ENCODE results near the gene TRPV3. TPM values are rescaled to one million over a fixed set of nuclear protein-coding genes. Genes with fewer than 3 reads are reported as not detected.

Gene TRPV3
- total RNA-seq, result 0.32 and 9.2 TPM in 2 replicates

DNA sequence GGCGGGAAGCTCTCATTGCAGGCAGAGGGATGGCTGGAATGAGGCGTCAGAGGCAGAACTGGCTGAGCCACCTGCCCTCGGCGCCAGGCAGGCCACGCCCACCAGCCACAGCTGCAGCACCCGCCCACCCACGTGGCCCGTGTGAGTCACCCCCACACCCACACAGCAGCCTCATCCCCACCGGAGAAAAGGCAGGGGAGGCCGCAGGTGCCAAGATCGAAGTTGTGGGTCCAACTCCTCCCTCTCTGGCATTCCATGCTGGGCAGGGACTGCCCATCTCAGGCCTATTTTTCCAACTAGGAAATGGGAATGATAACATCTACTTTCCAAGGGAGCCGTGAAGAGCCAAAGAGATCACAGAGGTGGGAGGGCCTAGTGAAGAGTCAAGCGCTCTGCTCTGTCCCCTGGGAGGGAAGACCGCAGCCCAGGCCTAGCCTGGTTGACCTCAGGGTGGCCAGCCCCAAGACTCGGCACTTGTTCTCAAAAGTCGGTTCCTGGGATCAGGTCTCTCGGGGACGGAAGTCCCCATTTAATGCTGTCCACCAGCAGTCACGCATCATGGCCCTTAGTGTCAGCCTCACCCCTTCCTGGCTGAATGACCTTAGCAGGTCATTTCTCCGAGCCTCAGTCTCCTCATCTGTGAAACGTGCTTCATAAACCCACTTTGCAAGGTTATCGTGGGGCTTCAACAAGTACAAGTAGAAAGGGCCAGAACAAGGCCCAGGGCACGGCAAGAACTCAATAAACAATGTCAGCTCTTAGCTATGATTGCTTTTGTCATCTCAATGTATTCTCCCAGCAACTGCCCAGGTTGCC lies at the start of gene TRPV3:
Gene TRPV3, minus strand, starts transcription at position 45 of the 816 bp plus-strand sequence. CDS start 2,962 bp downstream, outside the sequence.

DNA sequence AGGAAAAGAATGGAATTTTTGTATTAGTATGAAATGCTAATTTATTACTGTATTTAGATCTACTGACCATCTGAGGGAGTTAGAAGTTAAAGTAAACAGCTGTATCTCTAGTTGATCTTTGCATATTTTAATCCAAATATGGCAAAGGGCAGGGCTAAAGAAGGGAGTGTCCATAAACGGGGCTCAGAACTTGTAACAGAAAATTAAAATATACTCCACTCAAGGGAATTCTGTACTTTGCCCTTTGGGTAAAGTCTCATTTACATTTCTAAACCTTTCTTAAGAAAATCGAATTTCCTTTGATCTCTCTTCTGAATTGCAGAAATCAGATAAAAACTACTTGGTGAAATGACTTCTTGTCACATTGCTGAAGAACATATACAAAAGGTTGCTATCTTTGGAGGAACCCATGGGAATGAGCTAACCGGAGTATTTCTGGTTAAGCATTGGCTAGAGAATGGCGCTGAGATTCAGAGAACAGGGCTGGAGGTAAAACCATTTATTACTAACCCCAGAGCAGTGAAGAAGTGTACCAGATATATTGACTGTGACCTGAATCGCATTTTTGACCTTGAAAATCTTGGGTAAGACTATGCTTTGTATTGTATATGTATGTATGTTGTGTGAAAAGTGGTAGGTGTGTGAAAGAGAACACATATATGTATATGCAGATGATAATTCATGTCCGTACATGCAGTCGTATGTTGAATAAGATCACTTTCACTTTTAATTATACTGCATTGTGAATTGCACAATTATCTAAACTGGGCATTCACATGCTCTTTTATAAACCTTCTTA lies 81.6 kb downstream of the TRPV3 start, which contains the start of gene ASPA:
Gene ASPA, plus strand, starts transcription at position 186 of the 799 bp plus-strand sequence. Its CDS starts 163 bp downstream, at position 349.

DNA sequence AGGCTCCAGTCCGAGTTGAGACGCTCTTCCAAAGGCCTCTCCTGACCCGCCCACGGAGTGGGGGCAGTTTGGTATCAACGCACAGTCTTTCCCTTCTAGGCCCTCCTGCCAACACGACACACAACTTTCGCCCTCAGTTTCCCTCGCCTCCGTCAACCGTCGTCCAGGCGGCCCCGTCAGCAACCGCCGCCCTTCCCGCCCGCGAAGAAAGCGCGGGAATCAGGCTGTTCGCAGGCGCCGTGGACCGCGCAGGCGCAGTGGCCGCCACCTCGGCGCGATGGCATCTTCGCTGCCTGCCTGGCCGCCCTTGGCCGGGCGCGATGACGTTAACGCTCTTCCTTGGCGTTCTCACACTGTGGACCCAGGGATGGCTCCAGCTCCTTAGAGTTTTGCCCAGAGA lies 86.0 kb downstream of the TRPV3 start, which contains the start of gene SPATA22:
Gene SPATA22, minus strand, starts transcription at position 221 of the 400 bp plus-strand sequence. CDS start 2,494 bp downstream, outside the sequence.

Other genes with a start within 250 kb of the TRPV3 start
- gene OR3A2, start 171.5 kb downstream of the TRPV3 start, total RNA-seq, result not detected in 2 replicates
- not detected in 2 replicates for gene OR1E1, start 159.4 kb downstream of the TRPV3 start, total RNA-seq
- gene OR3A3, start 146.4 kb downstream of the TRPV3 start, total RNA-seq, result not detected in 2 replicates
- not detected in 2 replicates for gene OR1E2, start 124.0 kb downstream of the TRPV3 start, total RNA-seq
- not detected in 2 replicates for gene SPATA22, start 86.0 kb downstream of the TRPV3 start, total RNA-seq
- gene ASPA, start 81.8 kb downstream of the TRPV3 start, total RNA-seq, result 2.5 and 4.1 TPM in 2 replicates
- gene TRPV1, start 51.6 kb upstream of the TRPV3 start, total RNA-seq, result 0.81 and 2.0 TPM in 2 replicates
- gene SHPK, start 78.4 kb upstream of the TRPV3 start, total RNA-seq, result 7.3 and 12.1 TPM in 2 replicates
- gene CTNS, start 78.9 kb upstream of the TRPV3 start, total RNA-seq, result 14.1 and 39.0 TPM in 2 replicates
- gene TAX1BP3, start 110.8 kb upstream of the TRPV3 start, total RNA-seq, result 255 and 297 TPM in 2 replicates
- gene EMC6, start 111.0 kb upstream of the TRPV3 start, total RNA-seq, result 19.1 and 40.1 TPM in 2 replicates
- gene P2RX5, start 138.3 kb upstream of the TRPV3 start, total RNA-seq, result 0.18 and 1.1 TPM in 2 replicates
- gene HASPIN, start 166.1 kb upstream of the TRPV3 start, total RNA-seq, result 1.3 and 1.5 TPM in 2 replicates
- 31.8 and 36.3 TPM in 2 replicates for gene ITGAE, start 243.4 kb upstream of the TRPV3 start, total RNA-seq